Measurements from ENCODE around the gene SYTL1.
A peak's percentile ranks its signal among the peaks of the same experiment; 100 is the strongest.

The SYTL1 gene

DNA sequence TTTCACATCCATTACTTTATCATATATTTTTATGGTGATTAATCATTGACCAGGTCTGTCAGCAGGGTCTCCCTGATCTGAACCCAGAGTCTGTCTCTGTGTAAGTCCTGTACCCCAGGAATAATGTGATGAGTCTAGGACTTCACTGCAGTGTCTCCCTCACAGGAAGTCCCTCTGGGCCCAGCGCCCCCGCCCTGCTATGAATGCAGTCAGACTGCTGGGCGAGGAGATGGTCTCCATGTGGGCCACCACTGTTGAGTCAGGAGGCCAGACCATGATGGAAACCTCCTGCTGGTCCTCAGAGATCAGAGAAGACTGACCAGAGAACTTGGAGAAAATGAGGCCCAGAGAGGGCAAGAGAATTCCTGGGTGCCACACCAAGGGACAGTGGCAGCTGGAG lies 10.4 kb upstream of the SYTL1 start:
- TF ChIP-seq EGR1 (IDR thresholded peaks at IDR 0.05), result no peak
- no peak for TF ChIP-seq EP300 (IDR thresholded peaks at IDR 0.05; ENCODE audit: borderline replicate concordance)
- no peak for TF ChIP-seq YY1 (IDR thresholded peaks at IDR 0.05; ENCODE audit: low read depth)
- no peak for TF ChIP-seq CEBPB (IDR thresholded peaks at IDR 0.05)
- no peak for TF ChIP-seq REST (IDR thresholded peaks at IDR 0.05; ENCODE audit: low read depth)
- TF ChIP-seq ZBTB7A (IDR thresholded peaks at IDR 0.05; ENCODE audit: low read depth), result no peak
- TF ChIP-seq CREB1 (IDR thresholded peaks at IDR 0.05; ENCODE audit: low read depth), result no peak
- no peak for TF ChIP-seq TCF12 (IDR thresholded peaks at IDR 0.05; ENCODE audit: low read depth)
- TF ChIP-seq NFIC (IDR thresholded peaks at IDR 0.05), result no peak
- TF ChIP-seq, protein P1, sequence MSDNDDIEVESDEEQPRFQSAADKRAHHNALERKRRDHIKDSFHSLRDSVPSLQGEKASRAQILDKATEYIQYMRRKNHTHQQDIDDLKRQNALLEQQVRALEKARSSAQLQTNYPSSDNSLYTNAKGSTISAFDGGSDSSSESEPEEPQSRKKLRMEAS (IDR thresholded peaks at IDR 0.05), result no peak
- no peak for TF ChIP-seq TEAD4 (IDR thresholded peaks at IDR 0.05)
- TF ChIP-seq RAD21 (IDR thresholded peaks at IDR 0.05; ENCODE audit: low read depth), result no peak

DNA sequence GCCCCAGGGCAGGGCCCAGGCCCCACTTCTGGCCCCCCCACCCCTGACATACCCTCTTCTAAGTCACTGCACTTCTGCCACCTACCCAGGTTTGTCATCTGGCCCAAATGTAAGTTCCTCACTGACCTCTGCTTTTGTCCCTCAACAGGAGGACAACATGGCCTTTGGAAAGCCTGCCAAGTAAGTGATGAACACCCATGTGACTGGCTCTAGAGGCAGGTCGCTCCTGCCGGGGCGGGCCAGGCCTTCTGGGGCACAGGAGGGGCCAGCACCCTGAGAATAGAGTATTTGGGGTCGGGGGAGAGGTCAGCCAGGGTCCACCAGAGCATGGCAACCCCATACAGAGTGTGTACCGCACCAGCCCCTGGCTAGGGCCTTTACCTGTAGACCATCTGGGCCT lies 9.9 kb upstream of the SYTL1 start:
- TF ChIP-seq, protein P1 (IDR thresholded peaks at IDR 0.05), result no peak

- TF ChIP-seq RAD21 (IDR thresholded peaks at IDR 0.05; ENCODE audit: low read depth) (peak; percentile 60), TEAD4 (IDR thresholded peaks at IDR 0.05) (no peak), NFIC (IDR thresholded peaks at IDR 0.05) (no peak), REST (IDR thresholded peaks at IDR 0.05; ENCODE audit: low read depth) (no peak)
These were observed 9.1 kb upstream of the SYTL1 start for GRCh38 chr1:27332536-27333281.

GRCh38 chr1:27333717-27334279 lies 8.0 kb upstream of the SYTL1 start:
- no peak for TF ChIP-seq TEAD4 (IDR thresholded peaks at IDR 0.05)
- TF ChIP-seq CEBPB (IDR thresholded peaks at IDR 0.05), result no peak
- TF ChIP-seq NFIC (IDR thresholded peaks at IDR 0.05), result no peak
- no peak for TF ChIP-seq REST (IDR thresholded peaks at IDR 0.05; ENCODE audit: low read depth)
- TF ChIP-seq EGR1 (IDR thresholded peaks at IDR 0.05), result no peak

GRCh38 chr1:27335506-27336422 lies 6.1 kb upstream of the SYTL1 start:
- TF ChIP-seq FOXM1 (IDR thresholded peaks at IDR 0.05; ENCODE audit: borderline replicate concordance, low read depth) (no peak), RAD21 (IDR thresholded peaks at IDR 0.05; ENCODE audit: low read depth) (no peak), ZBTB7A (IDR thresholded peaks at IDR 0.05; ENCODE audit: low read depth) (no peak), TEAD4 (IDR thresholded peaks at IDR 0.05) (no peak), REST (IDR thresholded peaks at IDR 0.05; ENCODE audit: low read depth) (no peak), TCF12 (IDR thresholded peaks at IDR 0.05; ENCODE audit: low read depth) (no peak), CREB1 (IDR thresholded peaks at IDR 0.05; ENCODE audit: low read depth) (no peak)
- TF ChIP-seq, protein P2, sequence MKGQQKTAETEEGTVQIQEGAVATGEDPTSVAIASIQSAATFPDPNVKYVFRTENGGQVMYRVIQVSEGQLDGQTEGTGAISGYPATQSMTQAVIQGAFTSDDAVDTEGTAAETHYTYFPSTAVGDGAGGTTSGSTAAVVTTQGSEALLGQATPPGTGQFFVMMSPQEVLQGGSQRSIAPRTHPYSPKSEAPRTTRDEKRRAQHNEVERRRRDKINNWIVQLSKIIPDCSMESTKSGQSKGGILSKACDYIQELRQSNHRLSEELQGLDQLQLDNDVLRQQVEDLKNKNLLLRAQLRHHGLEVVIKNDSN (IDR thresholded peaks at IDR 0.05), result no peak
- TF ChIP-seq, protein P1 (IDR thresholded peaks at IDR 0.05), result no peak
